Progenitor cell of endocrine pancreas (in vitro differentiated cells): ENCODE results near the gene ARHGEF4. TPM values are rescaled to one million over a fixed set of nuclear protein-coding genes. Genes with fewer than 3 reads are reported as not detected.

Source experiments
- DNase-seq: peaks from one replicate; pipeline ENCODE4 v3.0.0; 2021; ENCODE audit warnings: low spot score; ENCODE audit not compliant: unreplicated experiment
- H3K27ac Mint-ChIP-seq: 2 replicates; pipeline ENCODE4 v1.8.0; 2021; ENCODE audit warnings: mild to moderate bottlenecking, moderate library complexity, mixed read lengths
- H3K27me3 Mint-ChIP-seq: 2 replicates; pipeline ENCODE4 v1.8.0; 2021; ENCODE audit warnings: mixed read lengths
- H3K36me3 Mint-ChIP-seq: 2 replicates; pipeline ENCODE4 v1.8.0; 2022; ENCODE audit warnings: mixed read lengths; ENCODE audit not compliant: insufficient read depth
- H3K4me1 Mint-ChIP-seq: 2 replicates; pipeline ENCODE4 v1.8.0; 2021; ENCODE audit warnings: low read depth, mixed read lengths
- H3K4me3 Mint-ChIP-seq: 2 replicates; pipeline ENCODE4 v1.8.0; 2021; ENCODE audit warnings: low read depth, mild to moderate bottlenecking, moderate library complexity, mixed read lengths
- H3K9me3 Mint-ChIP-seq: 2 replicates; pipeline ENCODE4 v1.8.0; 2021; ENCODE audit warnings: low read depth, mixed read lengths
- CTCF ChIP-seq: fragments of 200-600 bp; sonication (generic); IDR thresholded peaks from one replicate; pipeline ENCODE4 v1.5.0; 2021; ENCODE audit warnings: antibody characterized with exemption, mild to moderate bottlenecking; ENCODE audit not compliant: unreplicated experiment
- total RNA-seq: library from RNA; stranded (reverse); gene quantifications from 2 replicates; pipeline ENCODE4 v1.2.1, GENCODE V29; 2021

The ARHGEF4 gene
- total RNA-seq, 1 donor from 2014 or later = 5.6 TPM

DNA sequence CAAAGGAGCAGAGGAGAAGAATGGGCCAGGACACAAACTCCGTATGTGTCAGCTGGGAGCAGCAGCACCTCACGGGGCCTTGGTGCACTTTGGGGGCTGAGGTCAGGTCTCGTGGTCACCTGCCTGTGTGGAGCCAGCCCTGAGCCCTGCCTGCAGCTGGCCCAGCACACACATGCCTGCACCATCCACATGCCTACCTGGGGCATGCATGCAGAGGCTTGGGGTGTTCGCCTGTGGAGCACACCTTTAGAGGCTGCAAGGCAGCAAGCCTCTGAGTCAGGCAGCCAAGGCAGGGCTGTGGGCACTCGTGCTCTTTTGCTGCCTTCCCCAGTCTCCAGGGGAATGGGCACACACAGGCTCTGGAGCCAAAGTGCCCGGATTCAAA, 36.0 kb downstream of the ARHGEF4 start:
- H3K9me3 Mint-ChIP-seq = no peaks in the 10 kb centered on the region

DNA sequence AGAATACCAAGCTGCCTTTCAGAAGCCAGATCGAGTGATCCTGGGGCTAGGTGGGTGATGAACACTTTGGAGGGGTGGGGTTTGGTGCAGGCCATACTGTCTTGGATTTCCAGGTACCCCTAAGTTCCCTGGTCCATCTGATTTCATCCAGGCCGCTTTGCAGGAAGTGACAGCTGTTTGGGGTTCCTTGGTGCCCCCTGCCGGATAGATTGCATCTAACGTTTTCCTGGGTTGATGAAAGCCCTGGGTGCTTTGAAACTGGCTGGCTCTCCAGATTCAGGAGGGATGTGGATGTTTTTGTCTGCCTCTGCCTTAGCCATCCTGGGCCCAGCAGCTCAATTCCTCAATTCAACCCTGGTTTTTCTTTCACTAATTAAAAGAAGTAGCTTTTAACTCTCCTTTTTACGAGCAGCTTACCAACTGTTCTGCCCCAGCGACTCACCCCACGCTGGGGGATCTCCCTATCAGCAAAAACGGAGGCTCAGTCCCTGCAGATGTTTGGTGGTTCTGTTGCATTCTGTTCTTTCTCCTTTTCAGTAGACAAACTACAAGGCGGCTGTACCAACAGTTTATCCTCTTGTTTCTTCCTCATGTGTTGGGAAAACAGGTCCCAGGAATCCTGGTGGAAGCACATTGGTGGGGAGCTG, 37.1 kb downstream of the ARHGEF4 start:
- Mint-ChIP-seq H3K27me3 (peaks cover 16% of the 10 kb centered on the region), H3K4me1 (no peaks in the 10 kb centered on the region), H3K4me3 (no peak overlapping the region), H3K36me3 (no peaks in the 10 kb centered on the region), H3K9me3 (no peaks in the 10 kb centered on the region), H3K27ac (no peak overlapping the region)
- peak; percentile 61 for DNase-seq
- peak; percentile 71 for TF ChIP-seq CTCF

More for the DNA sequence above, 36.0 kb downstream of the ARHGEF4 start:
- Mint-ChIP-seq H3K36me3 (no peaks in the 10 kb centered on the region), H3K27ac (no peak overlapping the region), H3K4me1 (no peaks in the 10 kb centered on the region), H3K4me3 (no peak overlapping the region), H3K27me3 (peaks cover 17% of the 10 kb centered on the region)
- no peak for DNase-seq
- no peak for TF ChIP-seq CTCF

DNA sequence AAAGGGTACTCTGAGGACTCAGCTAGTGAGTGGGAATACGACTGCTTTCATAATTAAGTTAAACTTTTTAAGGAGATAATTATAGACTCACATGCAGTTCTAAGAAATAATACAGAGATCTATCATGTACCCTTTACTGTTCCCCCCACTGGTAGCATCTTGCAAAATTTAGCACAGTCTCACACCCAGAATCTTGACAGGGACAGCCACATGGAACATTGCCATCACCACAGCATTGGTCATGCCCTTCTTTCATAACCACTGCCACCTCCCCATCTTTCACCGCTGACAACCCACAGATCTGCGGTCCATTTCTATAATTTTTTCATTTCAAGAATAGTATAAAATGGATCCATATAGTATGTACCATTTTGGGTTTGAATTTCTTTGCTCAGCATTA, 37.8 kb downstream of the ARHGEF4 start:
- Mint-ChIP-seq H3K27me3 (peaks cover 10% of the 10 kb centered on the region), H3K27ac (no peak overlapping the region), H3K9me3 (no peaks in the 10 kb centered on the region), H3K36me3 (no peaks in the 10 kb centered on the region), H3K4me3 (no peak overlapping the region), H3K4me1 (no peaks in the 10 kb centered on the region)
- no peak for DNase-seq
- no peak for TF ChIP-seq CTCF

DNA sequence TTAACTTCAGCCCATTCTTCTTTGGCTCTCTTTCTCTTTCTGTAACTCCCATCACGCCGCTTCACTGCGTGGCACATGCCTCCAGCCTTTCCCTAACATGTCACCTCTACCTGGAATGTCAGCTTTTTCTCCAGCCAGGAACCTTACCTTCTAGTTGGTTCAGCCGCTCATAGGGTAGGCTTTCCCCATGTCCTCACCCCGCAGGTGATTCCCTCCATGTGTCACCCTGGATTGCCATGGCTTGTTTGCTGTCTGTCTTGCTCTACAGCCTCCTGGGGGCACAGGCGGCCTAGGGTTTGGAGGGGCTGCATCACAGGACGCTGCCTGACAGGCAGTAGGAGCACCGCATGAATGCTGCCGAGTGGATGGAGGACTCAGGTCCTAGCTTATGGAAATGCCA, 39.2 kb downstream of the ARHGEF4 start:
- TF ChIP-seq CTCF = no peak
- Mint-ChIP-seq H3K36me3 (no peaks in the 10 kb centered on the region), H3K27ac (no peak overlapping the region), H3K27me3 (peaks cover 3% of the 10 kb centered on the region), H3K4me1 (no peaks in the 10 kb centered on the region), H3K4me3 (no peak overlapping the region), H3K9me3 (no peaks in the 10 kb centered on the region)
- no peak for DNase-seq

GRCh38 chr2:130877258-130877657, 40.5 kb downstream of the ARHGEF4 start:
- no peak for DNase-seq
- no peak for TF ChIP-seq CTCF
- H3K4me3 Mint-ChIP-seq = no peak overlapping the region
- H3K27ac Mint-ChIP-seq = no peak overlapping the region
- H3K4me1 Mint-ChIP-seq = no peaks in the 10 kb centered on the region
- H3K27me3 Mint-ChIP-seq = peaks cover 3% of the 10 kb centered on the region
- no peaks in the 10 kb centered on the region for H3K36me3 Mint-ChIP-seq
- H3K9me3 Mint-ChIP-seq = no peaks in the 10 kb centered on the region
